Measurements from ENCODE around the gene REEP2. TPM values are rescaled to one million over a fixed set of nuclear protein-coding genes. Genes with fewer than 3 reads are reported as not detected.

REEP2 gene
- total RNA-seq, 1 donor from 2014 or later = 17.2 TPM

GRCh38 chr5:138489683-138490061, 50.8 kb downstream of the REEP2 start:
- no peaks in the 10 kb centered on the region for H4K20me1 ChIP-seq (ENCODE audit: insufficient read depth, low read length)
- DNase-seq (ENCODE audit: low read depth) (no peak), FAIRE-seq (no peak)
- no peaks in the 10 kb centered on the region for H3K36me3 ChIP-seq (ENCODE audit: insufficient read depth, low read length)
- H3K4me1 Mint-ChIP-seq (ENCODE audit: low read depth, unreplicated experiment) = peaks cover 6% of the 10 kb centered on the region
- H3K36me3 Mint-ChIP-seq (ENCODE audit: low read depth, unreplicated experiment) = no peaks in the 10 kb centered on the region
- H3K9me3 Mint-ChIP-seq (ENCODE audit: unreplicated experiment) = no peaks in the 10 kb centered on the region
- no peak overlapping the region for H3K27ac ChIP-seq (ENCODE audit: low read depth, low read length)
- no peak overlapping the region for H3K4me3 Mint-ChIP-seq (ENCODE audit: unreplicated experiment)
- no peak overlapping the region for H3K9ac ChIP-seq (ENCODE audit: low read length)
- H3K27me3 ChIP-seq (ENCODE audit: insufficient read depth, low read length) = no peaks in the 10 kb centered on the region
- peaks cover 30% of the 10 kb centered on the region for H3K4me1 ChIP-seq (ENCODE audit: insufficient read depth, low read length)
- no peak overlapping the region for H3K27ac Mint-ChIP-seq (ENCODE audit: unreplicated experiment)
- H3K27me3 Mint-ChIP-seq (ENCODE audit: low read depth, unreplicated experiment) = peaks cover 38% of the 10 kb centered on the region
- TF ChIP-seq, protein P1, sequence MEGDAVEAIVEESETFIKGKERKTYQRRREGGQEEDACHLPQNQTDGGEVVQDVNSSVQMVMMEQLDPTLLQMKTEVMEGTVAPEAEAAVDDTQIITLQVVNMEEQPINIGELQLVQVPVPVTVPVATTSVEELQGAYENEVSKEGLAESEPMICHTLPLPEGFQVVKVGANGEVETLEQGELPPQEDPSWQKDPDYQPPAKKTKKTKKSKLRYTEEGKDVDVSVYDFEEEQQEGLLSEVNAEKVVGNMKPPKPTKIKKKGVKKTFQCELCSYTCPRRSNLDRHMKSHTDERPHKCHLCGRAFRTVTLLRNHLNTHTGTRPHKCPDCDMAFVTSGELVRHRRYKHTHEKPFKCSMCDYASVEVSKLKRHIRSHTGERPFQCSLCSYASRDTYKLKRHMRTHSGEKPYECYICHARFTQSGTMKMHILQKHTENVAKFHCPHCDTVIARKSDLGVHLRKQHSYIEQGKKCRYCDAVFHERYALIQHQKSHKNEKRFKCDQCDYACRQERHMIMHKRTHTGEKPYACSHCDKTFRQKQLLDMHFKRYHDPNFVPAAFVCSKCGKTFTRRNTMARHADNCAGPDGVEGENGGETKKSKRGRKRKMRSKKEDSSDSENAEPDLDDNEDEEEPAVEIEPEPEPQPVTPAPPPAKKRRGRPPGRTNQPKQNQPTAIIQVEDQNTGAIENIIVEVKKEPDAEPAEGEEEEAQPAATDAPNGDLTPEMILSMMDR (IDR thresholded peaks at IDR 0.05; ENCODE audit: insufficient read depth, low read depth, low read length) = no peak
- TF ChIP-seq EZH2 (IDR thresholded peaks at IDR 0.05; ENCODE audit: insufficient read depth, low read length) = no peak
- H2AFZ ChIP-seq (ENCODE audit: low read depth, low read length) = no peak overlapping the region
- no peaks in the 10 kb centered on the region for H3K79me2 ChIP-seq (ENCODE audit: insufficient read depth, low read length)
- no peak overlapping the region for H3K4me3 ChIP-seq (ENCODE audit: insufficient read depth, low read depth, low read length)
- H3K9me3 ChIP-seq (ENCODE audit: insufficient read depth, low read depth, low read length) = no peaks in the 10 kb centered on the region
- H3K4me2 ChIP-seq (ENCODE audit: low read length) = no peak overlapping the region

- Mint-ChIP-seq H3K27ac (ENCODE audit: unreplicated experiment) (no peak overlapping the region), H3K4me3 (ENCODE audit: unreplicated experiment) (peak overlapping the region; percentile 57), H3K9me3 (ENCODE audit: unreplicated experiment) (no peaks in the 10 kb centered on the region), H3K4me1 (ENCODE audit: low read depth, unreplicated experiment) (peaks cover 10% of the 10 kb centered on the region), H3K36me3 (ENCODE audit: low read depth, unreplicated experiment) (no peaks in the 10 kb centered on the region), H3K27me3 (ENCODE audit: low read depth, unreplicated experiment) (peaks cover 33% of the 10 kb centered on the region)
- Histone ChIP-seq H3K4me2 (ENCODE audit: low read length) (peak overlapping the region; percentile 87), H3K4me1 (ENCODE audit: insufficient read depth, low read length) (peaks cover 30% of the 10 kb centered on the region), H3K9ac (ENCODE audit: low read length) (no peak overlapping the region), H3K79me2 (ENCODE audit: insufficient read depth, low read length) (no peaks in the 10 kb centered on the region), H2AFZ (ENCODE audit: low read depth, low read length) (no peak overlapping the region), H3K4me3 (ENCODE audit: insufficient read depth, low read depth, low read length) (no peak overlapping the region), H3K27ac (ENCODE audit: low read depth, low read length) (no peak overlapping the region), H3K9me3 (ENCODE audit: insufficient read depth, low read depth, low read length) (no peaks in the 10 kb centered on the region), H4K20me1 (ENCODE audit: insufficient read depth, low read length) (no peaks in the 10 kb centered on the region), H3K36me3 (ENCODE audit: insufficient read depth, low read length) (no peaks in the 10 kb centered on the region), H3K27me3 (ENCODE audit: insufficient read depth, low read length) (no peaks in the 10 kb centered on the region)
- DNase-seq (ENCODE audit: low read depth) (no peak), FAIRE-seq (no peak)
- TF ChIP-seq EZH2 (IDR thresholded peaks at IDR 0.05; ENCODE audit: insufficient read depth, low read length) = no peak
- TF ChIP-seq, protein P1 (IDR thresholded peaks at IDR 0.05; ENCODE audit: insufficient read depth, low read depth, low read length) = no peak
Observed at GRCh38 chr5:138490648-138491283, 51.9 kb downstream of the REEP2 start.

- no peak overlapping the region for H3K27ac ChIP-seq (ENCODE audit: low read depth, low read length)
- Mint-ChIP-seq H3K4me3 (ENCODE audit: unreplicated experiment) (peak overlapping the region; percentile 57), H3K4me1 (ENCODE audit: low read depth, unreplicated experiment) (peaks cover 10% of the 10 kb centered on the region), H3K27me3 (ENCODE audit: low read depth, unreplicated experiment) (peaks cover 32% of the 10 kb centered on the region), H3K36me3 (ENCODE audit: low read depth, unreplicated experiment) (no peaks in the 10 kb centered on the region), H3K27ac (ENCODE audit: unreplicated experiment) (no peak overlapping the region), H3K9me3 (ENCODE audit: unreplicated experiment) (no peaks in the 10 kb centered on the region)
- DNase-seq (ENCODE audit: low read depth) = no peak
- peak overlapping the region; percentile 46 for H3K9ac ChIP-seq (ENCODE audit: low read length)
- FAIRE-seq = no peak
- H3K79me2 ChIP-seq (ENCODE audit: insufficient read depth, low read length) = no peaks in the 10 kb centered on the region
- H3K27me3 ChIP-seq (ENCODE audit: insufficient read depth, low read length) = no peaks in the 10 kb centered on the region
- no peak overlapping the region for H2AFZ ChIP-seq (ENCODE audit: low read depth, low read length)
- no peaks in the 10 kb centered on the region for H3K36me3 ChIP-seq (ENCODE audit: insufficient read depth, low read length)
- peak overlapping the region; percentile 46 for H3K4me3 ChIP-seq (ENCODE audit: insufficient read depth, low read depth, low read length)
- no peaks in the 10 kb centered on the region for H3K9me3 ChIP-seq (ENCODE audit: insufficient read depth, low read depth, low read length)
- H3K4me2 ChIP-seq (ENCODE audit: low read length) = peak overlapping the region; percentile 87
- peaks cover 30% of the 10 kb centered on the region for H3K4me1 ChIP-seq (ENCODE audit: insufficient read depth, low read length)
- no peaks in the 10 kb centered on the region for H4K20me1 ChIP-seq (ENCODE audit: insufficient read depth, low read length)
- TF ChIP-seq EZH2 (IDR thresholded peaks at IDR 0.05; ENCODE audit: insufficient read depth, low read length) = no peak
Observed at GRCh38 chr5:138491284-138491648, 52.4 kb downstream of the REEP2 start.
